ENCODE measurements around the gene PTGR1.

GRCh38 chr9:111632060-111632459, 32.6 kb upstream of the PTGR1 start:
- TF ChIP-seq, protein P1, sequence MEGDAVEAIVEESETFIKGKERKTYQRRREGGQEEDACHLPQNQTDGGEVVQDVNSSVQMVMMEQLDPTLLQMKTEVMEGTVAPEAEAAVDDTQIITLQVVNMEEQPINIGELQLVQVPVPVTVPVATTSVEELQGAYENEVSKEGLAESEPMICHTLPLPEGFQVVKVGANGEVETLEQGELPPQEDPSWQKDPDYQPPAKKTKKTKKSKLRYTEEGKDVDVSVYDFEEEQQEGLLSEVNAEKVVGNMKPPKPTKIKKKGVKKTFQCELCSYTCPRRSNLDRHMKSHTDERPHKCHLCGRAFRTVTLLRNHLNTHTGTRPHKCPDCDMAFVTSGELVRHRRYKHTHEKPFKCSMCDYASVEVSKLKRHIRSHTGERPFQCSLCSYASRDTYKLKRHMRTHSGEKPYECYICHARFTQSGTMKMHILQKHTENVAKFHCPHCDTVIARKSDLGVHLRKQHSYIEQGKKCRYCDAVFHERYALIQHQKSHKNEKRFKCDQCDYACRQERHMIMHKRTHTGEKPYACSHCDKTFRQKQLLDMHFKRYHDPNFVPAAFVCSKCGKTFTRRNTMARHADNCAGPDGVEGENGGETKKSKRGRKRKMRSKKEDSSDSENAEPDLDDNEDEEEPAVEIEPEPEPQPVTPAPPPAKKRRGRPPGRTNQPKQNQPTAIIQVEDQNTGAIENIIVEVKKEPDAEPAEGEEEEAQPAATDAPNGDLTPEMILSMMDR (conservative IDR thresholded peaks at IDR 0.05; ENCODE audit: low read depth in 2 of 2), result no peak
- TF ChIP-seq, protein P2, sequence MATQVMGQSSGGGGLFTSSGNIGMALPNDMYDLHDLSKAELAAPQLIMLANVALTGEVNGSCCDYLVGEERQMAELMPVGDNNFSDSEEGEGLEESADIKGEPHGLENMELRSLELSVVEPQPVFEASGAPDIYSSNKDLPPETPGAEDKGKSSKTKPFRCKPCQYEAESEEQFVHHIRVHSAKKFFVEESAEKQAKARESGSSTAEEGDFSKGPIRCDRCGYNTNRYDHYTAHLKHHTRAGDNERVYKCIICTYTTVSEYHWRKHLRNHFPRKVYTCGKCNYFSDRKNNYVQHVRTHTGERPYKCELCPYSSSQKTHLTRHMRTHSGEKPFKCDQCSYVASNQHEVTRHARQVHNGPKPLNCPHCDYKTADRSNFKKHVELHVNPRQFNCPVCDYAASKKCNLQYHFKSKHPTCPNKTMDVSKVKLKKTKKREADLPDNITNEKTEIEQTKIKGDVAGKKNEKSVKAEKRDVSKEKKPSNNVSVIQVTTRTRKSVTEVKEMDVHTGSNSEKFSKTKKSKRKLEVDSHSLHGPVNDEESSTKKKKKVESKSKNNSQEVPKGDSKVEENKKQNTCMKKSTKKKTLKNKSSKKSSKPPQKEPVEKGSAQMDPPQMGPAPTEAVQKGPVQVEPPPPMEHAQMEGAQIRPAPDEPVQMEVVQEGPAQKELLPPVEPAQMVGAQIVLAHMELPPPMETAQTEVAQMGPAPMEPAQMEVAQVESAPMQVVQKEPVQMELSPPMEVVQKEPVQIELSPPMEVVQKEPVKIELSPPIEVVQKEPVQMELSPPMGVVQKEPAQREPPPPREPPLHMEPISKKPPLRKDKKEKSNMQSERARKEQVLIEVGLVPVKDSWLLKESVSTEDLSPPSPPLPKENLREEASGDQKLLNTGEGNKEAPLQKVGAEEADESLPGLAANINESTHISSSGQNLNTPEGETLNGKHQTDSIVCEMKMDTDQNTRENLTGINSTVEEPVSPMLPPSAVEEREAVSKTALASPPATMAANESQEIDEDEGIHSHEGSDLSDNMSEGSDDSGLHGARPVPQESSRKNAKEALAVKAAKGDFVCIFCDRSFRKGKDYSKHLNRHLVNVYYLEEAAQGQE (IDR thresholded peaks at IDR 0.05; ENCODE audit: unreplicated experiment), result no peak
- no peak for TF ChIP-seq EZH2phosphoT487 (IDR thresholded peaks at IDR 0.05; ENCODE audit: unreplicated experiment)
- no peak for TF ChIP-seq CREB1 (CRISPR knock-in tag; IDR thresholded peaks at IDR 0.05; ENCODE audit: low read depth)
- no peak for TF ChIP-seq JUNB (IDR thresholded peaks at IDR 0.05; ENCODE audit: unreplicated experiment)
- TF ChIP-seq POLR2AphosphoS5 (IDR thresholded peaks at IDR 0.05; ENCODE audit: low read depth), result no peak
- no peak for TF ChIP-seq EZH2 (IDR thresholded peaks at IDR 0.05; ENCODE audit: low read depth, unreplicated experiment)
- no peak for TF ChIP-seq ETS1 (IDR thresholded peaks at IDR 0.05)
- no peak for TF ChIP-seq ZNF114 (CRISPR knock-in tag; IDR thresholded peaks at IDR 0.05)

Measured in GM23338 (cell line).